Measurements from ENCODE around the gene SFSWAP.

SFSWAP gene

DNA sequence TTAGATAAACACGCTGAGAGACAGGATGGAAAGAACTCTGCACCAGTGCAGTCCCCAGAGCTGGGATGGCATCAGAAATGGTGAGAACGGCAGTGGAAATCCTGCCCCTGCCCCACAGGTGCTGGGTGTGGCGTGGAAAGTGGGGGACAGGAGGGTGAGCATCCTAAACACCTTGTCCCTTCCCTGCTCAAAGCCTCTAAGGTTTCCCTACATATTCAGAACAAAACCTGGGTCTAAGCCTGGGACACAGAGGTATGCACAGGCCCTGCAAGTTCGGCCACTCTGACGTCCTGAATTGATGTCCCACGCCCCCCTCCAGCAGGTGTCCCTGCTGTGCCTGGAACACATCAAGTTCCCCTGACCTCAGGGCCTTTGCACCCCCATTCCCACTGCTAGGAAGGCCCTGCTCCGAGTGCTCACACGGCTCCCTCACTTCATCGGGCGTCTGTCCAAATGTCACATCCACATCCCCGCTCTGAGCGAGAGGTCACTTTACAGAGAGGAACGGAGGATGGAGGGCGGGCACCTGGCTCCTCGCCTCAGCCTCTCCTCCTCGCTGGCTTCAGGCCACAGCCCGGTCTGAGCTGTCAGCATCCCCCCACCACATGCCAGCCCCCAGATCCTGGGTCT lies 38.5 kb upstream of the SFSWAP start:
- no peak for DNase-seq (ENCODE audit: low read depth, low spot score)
- ChIA-PET POLR2A (no interaction called here), CTCF (no interaction called here)
- TF ChIP-seq, protein P1, sequence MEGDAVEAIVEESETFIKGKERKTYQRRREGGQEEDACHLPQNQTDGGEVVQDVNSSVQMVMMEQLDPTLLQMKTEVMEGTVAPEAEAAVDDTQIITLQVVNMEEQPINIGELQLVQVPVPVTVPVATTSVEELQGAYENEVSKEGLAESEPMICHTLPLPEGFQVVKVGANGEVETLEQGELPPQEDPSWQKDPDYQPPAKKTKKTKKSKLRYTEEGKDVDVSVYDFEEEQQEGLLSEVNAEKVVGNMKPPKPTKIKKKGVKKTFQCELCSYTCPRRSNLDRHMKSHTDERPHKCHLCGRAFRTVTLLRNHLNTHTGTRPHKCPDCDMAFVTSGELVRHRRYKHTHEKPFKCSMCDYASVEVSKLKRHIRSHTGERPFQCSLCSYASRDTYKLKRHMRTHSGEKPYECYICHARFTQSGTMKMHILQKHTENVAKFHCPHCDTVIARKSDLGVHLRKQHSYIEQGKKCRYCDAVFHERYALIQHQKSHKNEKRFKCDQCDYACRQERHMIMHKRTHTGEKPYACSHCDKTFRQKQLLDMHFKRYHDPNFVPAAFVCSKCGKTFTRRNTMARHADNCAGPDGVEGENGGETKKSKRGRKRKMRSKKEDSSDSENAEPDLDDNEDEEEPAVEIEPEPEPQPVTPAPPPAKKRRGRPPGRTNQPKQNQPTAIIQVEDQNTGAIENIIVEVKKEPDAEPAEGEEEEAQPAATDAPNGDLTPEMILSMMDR (IDR thresholded peaks at IDR 0.05; ENCODE audit: insufficient read depth, low read length, missing control alignments) = no peak
- no peak overlapping the region for H3K4me3 ChIP-seq (ENCODE audit: low read depth, low read length)

DNA sequence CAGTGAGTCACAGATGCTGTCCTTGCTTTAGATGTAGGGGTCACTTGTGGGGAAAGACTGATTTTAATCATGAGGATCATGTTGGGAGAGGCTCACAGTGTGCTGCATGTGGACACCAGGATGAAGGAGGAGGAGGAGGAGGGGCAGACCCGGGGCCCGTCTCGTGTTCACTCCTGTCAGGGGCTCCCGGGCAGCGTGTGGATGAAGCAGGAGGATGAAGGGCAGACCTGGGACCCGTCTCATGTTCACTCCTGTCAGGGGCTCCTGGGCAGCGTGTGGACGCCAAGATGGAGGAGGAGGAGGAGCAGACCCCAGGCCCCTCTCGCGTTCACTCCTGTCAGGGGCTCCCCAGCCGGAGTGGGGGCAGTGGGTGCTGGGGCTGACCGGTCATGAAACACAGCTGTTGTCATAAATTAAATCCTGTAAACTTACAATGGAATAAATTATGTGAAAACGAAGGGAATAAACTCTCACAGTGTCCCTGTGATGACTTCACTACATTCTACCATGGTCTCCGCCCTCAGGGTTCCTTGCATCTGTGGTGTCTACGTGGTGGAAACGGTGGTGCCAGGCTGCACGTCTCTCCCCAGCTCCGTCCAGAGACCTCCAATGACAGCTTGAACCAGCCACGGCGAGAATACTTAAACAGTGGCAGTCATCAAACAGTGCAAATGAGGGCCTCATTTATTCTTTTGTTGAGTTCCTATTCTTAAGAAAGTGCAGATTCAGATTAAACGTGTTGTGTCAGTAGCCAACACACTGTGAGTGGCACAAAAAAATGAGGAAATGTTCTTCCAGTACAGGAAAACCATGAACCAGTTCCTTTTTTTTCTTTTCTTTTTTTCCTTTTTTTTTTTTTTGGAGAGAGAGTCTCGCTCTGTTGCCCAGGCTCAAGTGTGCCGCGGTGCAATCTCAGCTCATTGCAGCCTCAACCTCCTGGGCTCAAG lies 37.7 kb upstream of the SFSWAP start:
- ChIA-PET CTCF (no interaction called here), POLR2A (no interaction called here)
- no peak overlapping the region for H3K4me3 ChIP-seq (ENCODE audit: low read depth, low read length)
- TF ChIP-seq, protein P1 (IDR thresholded peaks at IDR 0.05; ENCODE audit: insufficient read depth, low read length, missing control alignments) = no peak
- no peak for DNase-seq (ENCODE audit: low read depth, low spot score)

DNA sequence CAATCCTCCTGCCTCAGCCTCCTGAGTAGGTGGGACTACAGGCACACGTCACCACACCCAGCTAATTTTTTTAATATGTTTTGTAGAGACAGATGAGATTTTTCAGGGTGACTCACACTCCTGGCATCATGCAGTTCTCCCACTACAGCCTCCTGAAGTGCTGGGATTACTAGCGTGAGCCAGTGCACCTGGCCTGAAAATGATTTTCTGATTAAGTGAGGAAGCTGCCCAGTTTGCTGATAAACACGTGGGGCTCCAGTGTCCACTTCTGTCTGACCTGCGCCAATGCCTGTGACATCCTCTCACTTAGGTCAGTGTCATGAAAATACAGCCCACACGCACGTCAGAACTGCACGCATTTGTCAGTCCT lies 37.0 kb upstream of the SFSWAP start:
- H3K4me3 ChIP-seq (ENCODE audit: low read depth, low read length) = no peak overlapping the region
- TF ChIP-seq, protein P1 (IDR thresholded peaks at IDR 0.05; ENCODE audit: insufficient read depth, low read length, missing control alignments) = no peak
- ChIA-PET CTCF (no interaction called here), POLR2A (no interaction called here)
- DNase-seq (ENCODE audit: low read depth, low spot score) = no peak

DNA sequence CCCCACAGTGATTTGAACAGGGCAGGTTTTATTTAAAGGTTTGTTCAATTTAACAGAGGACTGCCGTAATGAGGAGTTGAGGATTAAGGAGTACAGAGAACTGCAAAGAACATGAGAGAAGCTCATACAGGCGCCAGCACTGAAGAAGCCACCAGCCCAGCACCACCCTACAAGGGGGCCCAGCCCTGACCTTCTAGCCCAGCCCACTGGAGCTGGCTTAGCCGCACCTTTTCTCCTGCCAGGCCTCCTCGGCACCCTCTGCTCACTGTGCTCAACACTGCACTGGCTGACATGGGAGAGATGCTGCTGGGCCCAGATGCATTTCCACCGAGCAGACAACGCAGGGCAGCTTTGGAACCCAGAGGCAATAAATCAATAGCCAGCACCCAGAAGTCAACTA lies 36.5 kb upstream of the SFSWAP start:
- POLR2A ChIA-PET = no interaction called here
- TF ChIP-seq, protein P1 (IDR thresholded peaks at IDR 0.05; ENCODE audit: insufficient read depth, low read length, missing control alignments) = no peak
- CTCF ChIA-PET = no interaction called here
- no peak for DNase-seq (ENCODE audit: low read depth, low spot score)
- no peak overlapping the region for H3K4me3 ChIP-seq (ENCODE audit: low read depth, low read length)

DNA sequence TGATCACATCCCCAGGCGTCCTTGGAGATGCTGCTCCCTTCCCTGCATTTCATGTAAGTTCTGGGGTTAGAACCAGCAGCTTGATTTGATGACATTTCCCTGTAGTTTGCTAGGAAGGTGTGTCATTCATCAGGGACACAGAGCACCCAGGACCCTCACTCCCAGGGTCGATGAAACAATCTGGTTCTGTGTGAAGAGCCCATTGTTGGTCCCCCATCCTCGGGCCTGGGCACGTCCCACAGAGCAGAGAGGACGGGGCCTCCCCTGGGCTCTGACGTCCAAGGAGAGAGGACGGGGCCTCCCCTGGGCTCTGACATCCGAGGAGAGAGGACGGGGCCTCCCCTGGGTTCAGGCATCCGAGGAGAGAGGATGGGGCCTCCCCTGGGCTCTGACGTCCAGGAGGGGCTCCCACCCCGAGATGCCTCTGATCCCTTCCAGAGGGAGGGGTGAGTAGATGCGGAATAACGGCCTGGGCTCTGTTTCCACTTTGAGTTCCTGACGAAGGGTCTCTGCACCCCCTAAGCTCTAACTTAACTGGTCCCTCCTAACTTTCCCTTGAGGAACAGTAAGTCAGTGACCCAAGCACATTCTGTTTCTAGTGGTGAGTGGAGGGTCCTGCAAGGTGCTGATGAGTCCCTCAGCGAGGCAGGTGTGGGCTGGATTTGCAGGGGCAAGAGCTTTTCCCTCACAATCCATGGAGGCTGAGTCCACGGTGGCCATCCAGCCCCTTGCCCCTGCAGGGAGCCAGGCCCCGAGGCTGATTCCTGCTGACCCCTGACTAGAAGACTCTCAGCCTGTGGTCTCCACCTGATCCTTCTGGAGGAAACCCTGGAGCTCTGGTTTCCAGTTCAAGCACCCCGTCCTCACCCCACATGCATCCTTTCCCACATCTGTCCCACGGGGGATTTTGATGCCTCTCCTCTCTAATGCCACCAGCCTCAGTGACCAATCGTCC lies 35.5 kb upstream of the SFSWAP start:
- TF ChIP-seq, protein P1 (IDR thresholded peaks at IDR 0.05; ENCODE audit: insufficient read depth, low read length, missing control alignments) = no peak
- H3K4me3 ChIP-seq (ENCODE audit: low read depth, low read length) = no peak overlapping the region
- ChIA-PET CTCF (no interaction called here), POLR2A (no interaction called here)
- DNase-seq (ENCODE audit: low read depth, low spot score) = no peak

Data from AG04449 (cell line).